BE2C (cell line): Measurements from ENCODE around the gene RPRML.

Experiments used
- DNase-seq: peaks from one replicate; pipeline ENCODE4 v3.0.0-alpha.2; 2020
- H3K27me3 ChIP-seq: fragments of 250-450 bp; sonication (Bioruptor Pico); 2 replicates; pipeline ENCODE4 v1.5.1; 2020; ENCODE audit warnings: mild to moderate bottlenecking
- H3K36me3 ChIP-seq: fragments of 250-450 bp; sonication (Bioruptor Pico); 2 replicates; pipeline ENCODE4 v1.5.1; 2020; ENCODE audit warnings: mild to moderate bottlenecking
- H3K4me1 ChIP-seq: fragments of 250-450 bp; sonication (Bioruptor Pico); 2 replicates; pipeline ENCODE4 v1.5.1; 2020
- H3K4me3 ChIP-seq: 2 replicates; pipeline ENCODE4 v1.5.1; 2011; ENCODE audit warnings: low read depth, low read length
- H3K9me3 ChIP-seq: fragments of 250-450 bp; sonication (Bioruptor Pico); 2 replicates; pipeline ENCODE4 v1.5.1; 2020
- TF ChIP-seq, protein P1 (sequence below): IDR thresholded peaks from 2 replicates; pipeline ENCODE4 v1.5.1; 2012; ENCODE audit warnings: mild to moderate bottlenecking, low read depth, low read length

Gene RPRML

DNA sequence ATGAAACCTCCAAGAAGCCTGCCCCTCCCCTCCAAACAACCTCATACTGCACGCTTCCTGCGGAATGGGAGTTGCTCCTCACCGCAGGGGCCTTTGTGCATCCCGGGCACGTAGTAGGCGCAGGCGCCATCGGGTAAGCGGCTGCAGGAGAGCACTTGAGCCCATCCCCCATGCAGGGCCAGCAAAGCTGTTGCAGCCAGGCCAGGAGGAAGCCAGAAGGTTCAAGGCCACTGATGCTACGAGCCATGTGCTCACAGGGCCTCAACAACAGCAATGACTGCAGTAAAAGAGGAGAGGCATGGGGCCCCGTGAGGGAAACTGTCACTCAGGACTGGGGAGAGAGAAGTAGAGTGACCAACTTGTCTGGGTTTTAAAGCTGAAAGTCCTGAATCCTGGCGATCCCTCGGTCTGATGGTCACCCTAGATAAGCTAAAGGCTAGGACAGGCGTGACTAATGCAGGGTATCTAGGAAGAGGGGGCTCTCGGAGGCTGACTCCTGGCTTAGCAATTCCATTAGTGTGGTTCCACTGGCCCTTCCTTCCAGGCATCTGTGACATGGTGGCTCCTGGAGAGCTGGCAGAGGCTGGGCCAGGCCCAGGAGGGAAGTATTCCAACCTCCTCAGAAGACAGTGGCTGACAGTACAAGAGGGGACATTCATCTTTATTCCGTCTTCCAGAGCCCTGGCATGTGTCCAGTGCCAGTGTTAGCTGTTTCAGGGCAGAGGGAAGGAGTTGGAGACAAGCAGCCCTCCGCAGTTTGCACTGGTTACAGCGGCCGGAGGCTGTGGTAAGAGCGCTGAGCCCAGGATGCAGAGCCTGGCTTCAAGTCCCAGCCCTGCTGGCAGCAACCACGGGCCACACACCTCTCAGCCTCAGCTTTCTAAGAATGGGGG lies 35.3 kb downstream of the RPRML start:
- peak; percentile 33 for DNase-seq
- Histone ChIP-seq H3K9me3 (no peaks in the 10 kb centered on the region), H3K4me3 (peak overlapping the region; percentile 15; the same call in 1 of the 2 replicates), H3K4me1 (peaks cover 8% of the 10 kb centered on the region), H3K36me3 (peaks cover 14% of the 10 kb centered on the region), H3K27me3 (no peaks in the 10 kb centered on the region)
- TF ChIP-seq, protein P1, sequence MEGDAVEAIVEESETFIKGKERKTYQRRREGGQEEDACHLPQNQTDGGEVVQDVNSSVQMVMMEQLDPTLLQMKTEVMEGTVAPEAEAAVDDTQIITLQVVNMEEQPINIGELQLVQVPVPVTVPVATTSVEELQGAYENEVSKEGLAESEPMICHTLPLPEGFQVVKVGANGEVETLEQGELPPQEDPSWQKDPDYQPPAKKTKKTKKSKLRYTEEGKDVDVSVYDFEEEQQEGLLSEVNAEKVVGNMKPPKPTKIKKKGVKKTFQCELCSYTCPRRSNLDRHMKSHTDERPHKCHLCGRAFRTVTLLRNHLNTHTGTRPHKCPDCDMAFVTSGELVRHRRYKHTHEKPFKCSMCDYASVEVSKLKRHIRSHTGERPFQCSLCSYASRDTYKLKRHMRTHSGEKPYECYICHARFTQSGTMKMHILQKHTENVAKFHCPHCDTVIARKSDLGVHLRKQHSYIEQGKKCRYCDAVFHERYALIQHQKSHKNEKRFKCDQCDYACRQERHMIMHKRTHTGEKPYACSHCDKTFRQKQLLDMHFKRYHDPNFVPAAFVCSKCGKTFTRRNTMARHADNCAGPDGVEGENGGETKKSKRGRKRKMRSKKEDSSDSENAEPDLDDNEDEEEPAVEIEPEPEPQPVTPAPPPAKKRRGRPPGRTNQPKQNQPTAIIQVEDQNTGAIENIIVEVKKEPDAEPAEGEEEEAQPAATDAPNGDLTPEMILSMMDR, result no peak

DNA sequence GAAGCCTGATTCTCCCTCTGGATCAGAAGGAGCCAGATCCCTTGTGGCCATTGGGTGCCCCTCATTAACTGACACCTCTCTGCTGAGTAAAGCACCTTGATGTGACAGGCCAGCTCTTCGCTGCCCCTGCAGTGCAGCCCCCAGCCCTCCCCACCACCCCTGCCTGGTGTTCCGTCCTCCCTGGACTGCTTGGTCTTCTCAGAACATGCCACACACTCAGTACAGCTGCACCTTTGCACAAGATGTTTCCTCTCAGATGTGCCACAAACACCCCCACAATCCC lies 35.9 kb downstream of the RPRML start:
- Histone ChIP-seq H3K36me3 (peaks cover 19% of the 10 kb centered on the region), H3K4me1 (peaks cover 8% of the 10 kb centered on the region), H3K27me3 (no peaks in the 10 kb centered on the region), H3K4me3 (peak overlapping the region; percentile 11; the same call in 1 of the 2 replicates), H3K9me3 (no peaks in the 10 kb centered on the region)
- DNase-seq, result no peak
- TF ChIP-seq, protein P1, result no peak

DNA sequence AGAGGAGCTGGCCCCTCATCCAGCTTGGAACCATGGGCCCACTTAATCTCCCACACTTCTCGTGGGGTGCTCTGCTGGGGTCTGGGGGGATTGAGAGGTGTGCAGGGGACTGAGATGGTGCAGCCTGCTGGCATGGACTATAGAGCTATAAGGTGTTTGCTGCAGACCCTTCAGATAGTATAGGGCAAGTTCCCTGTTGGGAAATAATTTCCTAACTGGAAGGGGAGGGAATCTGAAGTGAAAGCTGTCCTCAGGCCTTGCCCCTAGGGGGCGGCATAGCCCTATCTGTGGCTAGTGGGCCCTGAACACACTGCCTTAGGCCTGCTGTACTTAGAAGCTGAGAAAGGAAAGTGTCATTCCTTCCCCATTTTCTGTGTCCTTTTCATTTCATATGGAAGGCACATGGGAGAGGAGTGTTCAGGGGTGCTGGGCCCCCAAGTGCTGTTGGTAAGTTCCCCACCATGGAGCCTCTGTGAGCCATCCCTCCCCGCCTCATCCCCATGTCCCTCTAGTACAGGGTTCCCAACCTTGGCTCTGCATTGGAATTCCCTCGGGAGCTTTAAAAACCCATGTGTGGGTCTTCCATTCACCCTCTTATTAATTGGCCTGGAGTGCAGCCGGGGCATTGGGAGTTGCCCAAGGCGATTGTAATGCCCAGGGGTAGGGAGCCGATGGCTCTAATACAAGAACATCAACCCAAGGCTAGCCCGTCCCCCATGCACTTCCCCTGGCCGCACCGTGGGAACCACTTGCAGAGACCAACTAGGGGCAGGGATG lies 36.4 kb downstream of the RPRML start:
- Histone ChIP-seq H3K4me1 (peaks cover 8% of the 10 kb centered on the region), H3K36me3 (peaks cover 22% of the 10 kb centered on the region), H3K4me3 (peak overlapping the region; percentile 11; the same call in 1 of the 2 replicates), H3K9me3 (no peaks in the 10 kb centered on the region), H3K27me3 (no peaks in the 10 kb centered on the region)
- TF ChIP-seq, protein P1, result peak; percentile 99
- DNase-seq, result peak; percentile 88

DNA sequence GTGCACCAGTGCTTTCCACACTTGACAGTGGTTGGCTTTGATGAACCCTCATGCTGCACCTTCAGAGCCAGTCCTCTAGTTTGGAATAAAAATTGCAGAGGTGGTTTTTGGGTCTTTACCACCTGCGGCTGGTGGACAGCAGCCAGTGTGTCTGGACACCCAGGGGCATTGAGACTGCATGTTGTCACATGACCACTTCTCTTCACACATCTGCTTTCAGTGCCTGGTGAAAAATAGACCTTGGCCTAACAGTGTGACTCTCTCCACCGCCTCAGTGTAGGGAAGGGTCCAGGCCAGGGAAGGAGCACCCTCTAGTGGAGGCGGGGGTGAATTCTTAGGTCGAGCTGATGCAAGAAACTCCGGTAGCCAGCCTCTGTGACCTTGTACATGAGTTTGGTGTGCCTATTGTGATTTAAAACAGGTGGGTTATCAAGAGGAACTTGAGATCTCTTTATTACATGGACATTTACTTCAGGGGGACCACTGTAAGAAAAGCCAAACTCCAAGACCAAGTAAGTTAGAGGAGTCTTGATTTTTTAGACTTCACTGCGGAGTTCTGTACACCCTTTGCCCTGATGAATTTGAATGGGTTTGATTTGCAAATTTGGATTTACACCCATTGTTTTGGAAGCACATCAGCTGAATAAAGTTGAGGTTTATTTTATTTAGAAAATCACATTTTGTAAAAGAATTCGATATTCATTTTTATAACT lies 38.2 kb downstream of the RPRML start:
- DNase-seq, result peak; percentile 87
- Histone ChIP-seq H3K9me3 (no peaks in the 10 kb centered on the region), H3K27me3 (no peaks in the 10 kb centered on the region), H3K4me1 (peaks cover 8% of the 10 kb centered on the region), H3K4me3 (no peak overlapping the region), H3K36me3 (peaks cover 34% of the 10 kb centered on the region)
- TF ChIP-seq, protein P1, result peak; percentile 99

DNA sequence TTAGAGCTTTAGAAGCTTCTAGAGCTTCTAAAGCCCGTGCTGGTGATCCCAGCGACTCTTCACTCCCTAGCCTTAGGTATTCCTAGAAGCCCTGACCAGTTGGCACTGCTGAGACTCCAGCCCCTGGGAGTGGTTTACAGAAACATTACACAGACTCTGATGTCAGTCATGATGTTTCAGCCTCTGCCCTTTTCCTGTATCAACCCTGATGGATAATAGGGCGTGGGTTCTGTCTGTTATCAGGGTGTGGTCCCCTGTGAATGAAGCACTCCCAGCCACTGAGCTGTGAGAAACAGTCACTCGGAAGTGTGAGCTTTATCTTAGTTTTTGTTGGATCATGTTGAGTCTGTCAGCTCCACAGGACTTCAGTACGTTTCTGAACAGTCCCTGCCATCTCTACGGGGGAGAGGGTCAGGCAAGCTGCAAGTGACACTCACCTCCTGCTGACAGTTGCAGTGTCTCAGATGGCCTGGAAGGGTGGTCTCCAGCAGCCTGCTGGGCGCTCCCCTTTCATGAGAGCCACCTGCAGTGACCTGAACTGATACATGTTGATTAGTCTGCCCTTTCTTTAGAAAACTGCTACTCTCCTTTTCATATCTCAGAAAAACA lies 43.3 kb downstream of the RPRML start:
- no peak for DNase-seq
- TF ChIP-seq, protein P1, result no peak
- Histone ChIP-seq H3K27me3 (no peaks in the 10 kb centered on the region), H3K36me3 (peaks cover 82% of the 10 kb centered on the region), H3K4me1 (no peaks in the 10 kb centered on the region; the same call in 1 of the 2 replicates), H3K9me3 (no peaks in the 10 kb centered on the region), H3K4me3 (no peak overlapping the region)
